ENCODE measurements around the gene NCAPD2.

GRCh38 chr12:6494258-6494743 lies 399 bp downstream of the NCAPD2 start:
- TF ChIP-seq EZH2phosphoT487 (IDR thresholded peaks at IDR 0.05; ENCODE audit: low read length) = no peak
- peak; percentile 30 for TF ChIP-seq CTCF (IDR thresholded peaks at IDR 0.05; ENCODE audit: low read length)

Measured in MM.1S (cell line).